ENCODE measurements around the gene PPP1R15B. TPM values are rescaled to one million over a fixed set of nuclear protein-coding genes. Genes with fewer than 3 reads are reported as not detected.

Gene PPP1R15B
- total RNA-seq, result 28.8 and 30.8 TPM in 2 replicates

GRCh38 chr1:204411451-204412204 lies at the start of gene PPP1R15B:
PPP1R15B (minus strand) TSS chr1:204411817; CDS start chr1:204411411, 406 bp downstream.

GRCh38 chr1:204359474-204360255 lies 52.0 kb downstream of the PPP1R15B start, which contains the start of gene PLEKHA6:
PLEKHA6 (minus strand) TSS chr1:204359929; CDS start chr1:204273727, 86,202 bp downstream.

Other genes with a start within 250 kb of the PPP1R15B start
- not detected in 2 replicates for gene REN, start 245.5 kb downstream of the PPP1R15B start, total RNA-seq
- not detected in 2 replicates for gene KISS1, start 215.3 kb downstream of the PPP1R15B start, total RNA-seq
- gene GOLT1A, start 197.8 kb downstream of the PPP1R15B start, total RNA-seq, result not detected in 2 replicates
- 0.05 and 0.30 TPM in 2 replicates for gene PLEKHA6, start 51.9 kb downstream of the PPP1R15B start, total RNA-seq
- 2.1 and 2.3 TPM in 2 replicates for gene PIK3C2B, start 83.0 kb upstream of the PPP1R15B start, total RNA-seq
- gene MDM4, start 104.6 kb upstream of the PPP1R15B start, total RNA-seq, result 28.2 and 35.2 TPM in 2 replicates

Data from smooth muscle cell of the umbilical artery (primary cell).